ENCODE measurements around the gene PIP4P1. TPM values are rescaled to one million over a fixed set of nuclear protein-coding genes. Genes with fewer than 3 reads are reported as not detected.

Gene PIP4P1
- total RNA-seq, 1 donor from 2014 or later: 36.8 TPM

DNA sequence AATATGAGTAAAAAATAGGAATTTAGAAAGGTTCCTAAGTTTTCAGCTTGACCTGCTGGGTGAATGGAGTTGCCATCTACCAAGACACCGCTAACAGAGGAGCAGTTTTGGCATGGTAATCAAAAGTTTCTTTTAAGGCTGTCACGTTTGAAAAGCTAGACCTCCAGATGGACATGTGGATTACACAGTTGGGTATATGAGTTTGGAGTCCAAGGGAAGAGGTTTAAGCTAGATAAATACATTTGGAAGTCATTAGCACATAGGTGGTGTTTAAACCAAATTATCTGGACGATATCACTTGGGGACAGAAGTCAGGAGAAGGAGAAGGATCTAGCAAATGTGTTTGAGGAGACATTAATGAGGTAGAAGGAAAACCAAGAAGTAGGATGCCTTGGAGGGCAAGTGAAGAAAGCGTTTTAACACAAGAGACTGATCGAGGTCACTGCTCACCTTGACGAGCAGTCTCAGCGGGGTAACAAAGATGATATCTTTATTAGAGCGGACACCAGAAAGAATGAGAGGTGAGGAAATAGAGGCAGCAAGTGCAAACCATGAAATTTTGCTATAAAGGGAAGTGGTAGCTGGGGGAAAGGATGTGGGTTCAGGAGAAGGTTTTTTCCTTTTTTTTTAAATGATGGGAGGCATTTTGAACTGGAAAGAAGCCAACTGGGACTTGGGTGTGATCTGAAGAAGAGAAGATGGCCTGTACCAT lies 25.6 kb upstream of the PIP4P1 start:
- no peaks in the 10 kb centered on the region for H3K9me3 Mint-ChIP-seq (ENCODE audit: unreplicated experiment)
- DNase-seq (ENCODE audit: low spot score): no peak
- H3K36me3 Mint-ChIP-seq (ENCODE audit: low read depth, unreplicated experiment): no peaks in the 10 kb centered on the region
- H3K27me3 Mint-ChIP-seq (ENCODE audit: unreplicated experiment): peaks cover 6% of the 10 kb centered on the region
- H3K4me1 Mint-ChIP-seq (ENCODE audit: unreplicated experiment): peaks cover 49% of the 10 kb centered on the region
- no peak overlapping the region for H3K27ac Mint-ChIP-seq (ENCODE audit: unreplicated experiment)
- no peak overlapping the region for H3K4me3 Mint-ChIP-seq (ENCODE audit: unreplicated experiment)
- TF ChIP-seq, protein P1, sequence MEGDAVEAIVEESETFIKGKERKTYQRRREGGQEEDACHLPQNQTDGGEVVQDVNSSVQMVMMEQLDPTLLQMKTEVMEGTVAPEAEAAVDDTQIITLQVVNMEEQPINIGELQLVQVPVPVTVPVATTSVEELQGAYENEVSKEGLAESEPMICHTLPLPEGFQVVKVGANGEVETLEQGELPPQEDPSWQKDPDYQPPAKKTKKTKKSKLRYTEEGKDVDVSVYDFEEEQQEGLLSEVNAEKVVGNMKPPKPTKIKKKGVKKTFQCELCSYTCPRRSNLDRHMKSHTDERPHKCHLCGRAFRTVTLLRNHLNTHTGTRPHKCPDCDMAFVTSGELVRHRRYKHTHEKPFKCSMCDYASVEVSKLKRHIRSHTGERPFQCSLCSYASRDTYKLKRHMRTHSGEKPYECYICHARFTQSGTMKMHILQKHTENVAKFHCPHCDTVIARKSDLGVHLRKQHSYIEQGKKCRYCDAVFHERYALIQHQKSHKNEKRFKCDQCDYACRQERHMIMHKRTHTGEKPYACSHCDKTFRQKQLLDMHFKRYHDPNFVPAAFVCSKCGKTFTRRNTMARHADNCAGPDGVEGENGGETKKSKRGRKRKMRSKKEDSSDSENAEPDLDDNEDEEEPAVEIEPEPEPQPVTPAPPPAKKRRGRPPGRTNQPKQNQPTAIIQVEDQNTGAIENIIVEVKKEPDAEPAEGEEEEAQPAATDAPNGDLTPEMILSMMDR (IDR thresholded peaks at IDR 0.05; ENCODE audit: unreplicated experiment): no peak

DNA sequence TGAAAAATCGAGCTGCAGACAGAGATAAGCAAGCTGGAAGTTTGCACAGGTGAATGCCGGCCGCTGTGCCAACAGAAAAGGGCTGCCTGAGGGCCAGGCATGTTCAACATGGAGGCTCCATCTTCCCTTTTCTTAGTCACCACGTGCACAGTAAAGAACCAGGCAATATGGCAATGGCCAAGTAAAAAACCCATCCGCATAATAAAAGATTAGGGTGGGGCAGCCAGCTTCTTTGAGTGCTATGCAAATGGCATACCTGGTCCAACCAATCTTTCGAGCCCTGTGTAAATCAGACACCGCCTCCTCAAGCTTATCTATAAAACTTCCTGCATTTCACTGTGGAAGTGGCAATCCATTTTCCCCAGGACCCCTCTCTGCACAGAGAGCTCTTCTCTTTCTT lies 24.7 kb upstream of the PIP4P1 start:
- Mint-ChIP-seq H3K27me3 (ENCODE audit: unreplicated experiment) (peaks cover 3% of the 10 kb centered on the region), H3K4me1 (ENCODE audit: unreplicated experiment) (peaks cover 42% of the 10 kb centered on the region), H3K36me3 (ENCODE audit: low read depth, unreplicated experiment) (no peaks in the 10 kb centered on the region), H3K9me3 (ENCODE audit: unreplicated experiment) (no peaks in the 10 kb centered on the region), H3K4me3 (ENCODE audit: unreplicated experiment) (no peak overlapping the region), H3K27ac (ENCODE audit: unreplicated experiment) (no peak overlapping the region)
- TF ChIP-seq, protein P1 (IDR thresholded peaks at IDR 0.05; ENCODE audit: unreplicated experiment): no peak
- DNase-seq (ENCODE audit: low spot score): no peak

DNA sequence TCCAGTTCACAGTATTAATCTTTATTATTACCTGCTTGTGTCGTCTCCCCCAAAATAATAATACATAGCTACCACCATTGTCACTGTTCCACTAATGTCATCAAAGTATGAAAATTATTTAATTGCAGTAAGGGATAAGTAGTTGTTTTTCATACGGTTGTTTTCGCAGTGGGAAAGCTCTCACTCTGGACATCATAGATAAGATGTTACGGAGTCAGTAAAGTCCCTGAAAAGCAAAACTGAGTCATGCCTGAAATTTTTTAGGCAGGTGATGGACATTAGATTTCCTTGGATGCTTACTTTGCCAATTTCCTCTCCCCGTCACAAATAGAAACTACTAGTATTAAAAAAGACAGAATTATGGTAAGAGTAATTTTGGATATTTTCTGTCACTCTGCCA lies 21.1 kb upstream of the PIP4P1 start:
- no peak for DNase-seq (ENCODE audit: low spot score)
- peaks cover 15% of the 10 kb centered on the region for H3K36me3 Mint-ChIP-seq (ENCODE audit: low read depth, unreplicated experiment)
- H3K4me3 Mint-ChIP-seq (ENCODE audit: unreplicated experiment): no peak overlapping the region
- no peak overlapping the region for H3K27ac Mint-ChIP-seq (ENCODE audit: unreplicated experiment)
- TF ChIP-seq, protein P1 (IDR thresholded peaks at IDR 0.05; ENCODE audit: unreplicated experiment): no peak
- H3K27me3 Mint-ChIP-seq (ENCODE audit: unreplicated experiment): no peaks in the 10 kb centered on the region
- H3K4me1 Mint-ChIP-seq (ENCODE audit: unreplicated experiment): peaks cover 24% of the 10 kb centered on the region
- no peaks in the 10 kb centered on the region for H3K9me3 Mint-ChIP-seq (ENCODE audit: unreplicated experiment)

DNA sequence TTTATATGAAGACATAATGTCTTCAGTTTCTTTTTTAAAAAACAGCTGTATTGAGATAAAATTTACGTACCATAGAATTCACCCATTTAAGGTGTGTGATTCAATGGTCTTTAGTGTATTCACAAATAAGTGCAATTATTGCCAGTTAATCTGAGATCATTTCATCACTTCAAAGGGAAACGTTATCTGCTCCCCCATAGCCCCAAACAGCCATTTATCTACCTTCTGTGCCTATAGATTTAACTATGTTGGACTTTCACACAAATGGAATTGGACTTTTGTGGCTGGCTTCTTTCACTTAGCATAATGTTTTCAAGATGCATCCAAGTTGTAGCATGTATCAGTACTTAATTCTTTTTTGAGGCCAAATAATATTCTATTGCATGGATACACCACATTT lies 17.7 kb upstream of the PIP4P1 start:
- no peaks in the 10 kb centered on the region for H3K9me3 Mint-ChIP-seq (ENCODE audit: unreplicated experiment)
- peaks cover 50% of the 10 kb centered on the region for H3K36me3 Mint-ChIP-seq (ENCODE audit: low read depth, unreplicated experiment)
- no peak overlapping the region for H3K27ac Mint-ChIP-seq (ENCODE audit: unreplicated experiment)
- H3K4me3 Mint-ChIP-seq (ENCODE audit: unreplicated experiment): peak overlapping the region; percentile 26
- H3K4me1 Mint-ChIP-seq (ENCODE audit: unreplicated experiment): peaks cover 39% of the 10 kb centered on the region
- TF ChIP-seq, protein P1 (IDR thresholded peaks at IDR 0.05; ENCODE audit: unreplicated experiment): no peak
- peaks cover 4% of the 10 kb centered on the region for H3K27me3 Mint-ChIP-seq (ENCODE audit: unreplicated experiment)
- DNase-seq (ENCODE audit: low spot score): no peak

DNA sequence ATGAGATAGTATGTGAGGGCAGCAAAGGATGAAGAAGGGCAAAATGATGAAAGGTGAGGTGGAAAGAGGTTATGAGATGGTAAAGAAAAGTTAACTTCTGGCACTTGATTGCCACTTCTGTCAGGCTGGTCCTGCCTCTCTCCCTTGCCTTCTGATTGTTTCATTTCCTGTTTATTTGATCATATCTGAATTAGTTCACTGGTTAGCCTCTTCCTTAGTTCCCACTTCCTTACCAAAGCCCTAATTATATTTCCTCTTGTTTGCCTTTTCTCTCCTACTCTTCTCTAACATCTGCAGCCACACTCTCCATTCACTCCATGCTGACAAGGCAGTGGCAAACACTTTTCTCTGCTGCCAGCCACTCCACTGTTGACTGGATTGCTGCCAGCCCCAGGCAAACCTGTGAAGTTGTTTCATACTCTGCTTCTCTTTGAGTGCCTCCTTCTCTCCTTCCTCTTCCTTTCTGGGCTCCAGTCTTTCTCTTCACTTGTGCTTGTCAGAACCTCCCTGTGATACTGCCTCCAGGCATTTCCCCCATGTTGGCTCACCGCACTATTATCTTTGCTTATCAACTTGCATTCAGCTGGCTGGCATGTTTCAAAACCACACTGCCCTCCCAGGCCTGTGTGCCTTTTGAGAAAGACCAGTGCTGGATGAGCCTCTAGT lies 16.1 kb upstream of the PIP4P1 start:
- Mint-ChIP-seq H3K36me3 (ENCODE audit: low read depth, unreplicated experiment) (peaks cover 63% of the 10 kb centered on the region), H3K4me1 (ENCODE audit: unreplicated experiment) (peaks cover 45% of the 10 kb centered on the region), H3K4me3 (ENCODE audit: unreplicated experiment) (peak overlapping the region; percentile 86), H3K9me3 (ENCODE audit: unreplicated experiment) (no peaks in the 10 kb centered on the region), H3K27ac (ENCODE audit: unreplicated experiment) (peak overlapping the region; percentile 89), H3K27me3 (ENCODE audit: unreplicated experiment) (peaks cover 6% of the 10 kb centered on the region)
- no peak for DNase-seq (ENCODE audit: low spot score)
- TF ChIP-seq, protein P1 (IDR thresholded peaks at IDR 0.05; ENCODE audit: unreplicated experiment): no peak

All from endothelial cell (in vitro differentiated cells).